Breast epithelium (tissue), 4 donors: ENCODE results near the gene ZNF84. TPM values are rescaled to one million over a fixed set of nuclear protein-coding genes. Genes with fewer than 3 reads are reported as not detected.

ENCODE experiments used
- DNase-seq, 2 donors: peaks; one replicate each; pipeline ENCODE4 v3.0.0-alpha.2; 2019; ENCODE audit warnings: low spot score in 2 of 2
- H3K27ac ChIP-seq, 2 donors: fragments of 200-600 bp; sonication (generic) in 1 of 2; one replicate each; pipeline ENCODE4 v1.5.1; 2016 to 2019; ENCODE audit warnings: mild to moderate bottlenecking in 1 of 2
- H3K27me3 ChIP-seq, 2 donors: fragments of 200-600 bp; sonication (generic) in 1 of 2; one replicate each; pipeline versions ENCODE4 v1.5.1 to v1.6.0; 2017 to 2019; ENCODE audit warnings: control low read depth in 1 of 2, mild to moderate bottlenecking in 1 of 2
- H3K36me3 ChIP-seq: fragments of 200-600 bp; one replicate; pipeline ENCODE4 v1.5.1; 2019
- H3K4me1 ChIP-seq, 2 donors: fragments of 200-600 bp; sonication (generic); one replicate each; pipeline ENCODE4 v1.5.1; 2016 to 2019; ENCODE audit warnings: control low read depth in 1 of 2
- H3K4me3 ChIP-seq, 3 donors: fragments of 200-600 bp; sonication (generic); 1 replicate in 2 of 3; 2 replicates in 1 of 3; pipeline ENCODE4 v1.5.1; 2016 to 2019; ENCODE audit warnings: mild to moderate bottlenecking in 3 of 3, moderate library complexity in 2 of 3
- H3K9me3 ChIP-seq, 2 donors: fragments of 200-600 bp; sonication (generic) in 1 of 2; one replicate each; pipeline ENCODE4 v1.5.1; 2016 to 2019; ENCODE audit warnings: control low read depth in 1 of 2
- CTCF ChIP-seq, 3 donors: fragments of 450-650 bp; IDR thresholded peaks; one replicate each; pipeline ENCODE4 v1.5.1; 2016 to 2017; ENCODE audit warnings: antibody characterized with exemption in 3 of 3, mild to moderate bottlenecking in 3 of 3, moderate library complexity in 3 of 3
- POLR2A ChIP-seq: fragments of 450-650 bp; IDR thresholded peaks from one replicate; pipeline ENCODE4 v1.6.1; 2016; ENCODE audit warnings: antibody characterized with exemption, mild to moderate bottlenecking, moderate library complexity
- POLR2AphosphoS5 ChIP-seq, 3 donors: sonication (generic); formaldehyde crosslinking; IDR thresholded peaks; one replicate each; pipeline ENCODE4 v1.6.1; 2017; ENCODE audit warnings: antibody characterized with exemption in 3 of 3
- intact Hi-C: fragments of 100-400 bp; cut with DNase I; formaldehyde crosslinking; loops from one replicate; pipeline ENCODE4 v1.15.1; 2023; ENCODE audit warnings: low total_unique reads
- total RNA-seq, 3 donors: library from RNA; depleted of rRNA; stranded (reverse); fragments of >200 nt; gene quantifications; one replicate each; pipeline ENCODE4 v1.1.0, GENCODE V29; 2016

Gene ZNF84
- total RNA-seq, 3 donors from 2014 or later = 25.0 to 61.0 (median 29.2) TPM

GRCh38 chr12:133061954-133062353, 24.6 kb downstream of the ZNF84 start:
- intact Hi-C loops = no loop called here
- peaks cover 11% of the 10 kb centered on the region for H3K36me3 ChIP-seq
- H3K4me3 ChIP-seq = no peak overlapping the region
- no peak for DNase-seq
- peaks cover 97 to 99% of the 10 kb centered on the region in 2 donors for H3K9me3 ChIP-seq
- H3K27ac ChIP-seq = no peak overlapping the region
- no peaks in the 10 kb centered on the region for H3K4me1 ChIP-seq
- no peaks in the 10 kb centered on the region for H3K27me3 ChIP-seq
- TF ChIP-seq POLR2A (no peak), CTCF (IDR thresholded peaks at IDR 0.05) (no peak), POLR2AphosphoS5 (IDR thresholded peaks at IDR 0.05) (no peak)

GRCh38 chr12:133063556-133063955, 26.2 kb downstream of the ZNF84 start:
- Histone ChIP-seq H3K4me3 (peak overlapping the region in 1 of 3 donors; percentile 21), H3K27ac (no peak overlapping the region), H3K4me1 (no peaks in the 10 kb centered on the region), H3K27me3 (no peaks in the 10 kb centered on the region), H3K36me3 (no peaks in the 10 kb centered on the region), H3K9me3 (peaks cover 97 to 99% of the 10 kb centered on the region in 2 donors)
- no peak for DNase-seq
- TF ChIP-seq POLR2A = no peak
- TF ChIP-seq POLR2AphosphoS5 (IDR thresholded peaks at IDR 0.05) = no peak
- TF ChIP-seq CTCF (IDR thresholded peaks at IDR 0.05) = no peak
- intact Hi-C loops = no loop called here

GRCh38 chr12:133073836-133074235, 36.5 kb downstream of the ZNF84 start:
- no peak for DNase-seq
- H3K4me3 ChIP-seq = no peak overlapping the region
- no peaks in the 10 kb centered on the region for H3K36me3 ChIP-seq
- H3K9me3 ChIP-seq = peaks cover 83 to 99% of the 10 kb centered on the region in 2 donors
- no peaks in the 10 kb centered on the region for H3K4me1 ChIP-seq
- intact Hi-C loops = no loop called here
- TF ChIP-seq CTCF (IDR thresholded peaks at IDR 0.05) = no peak
- no peak for TF ChIP-seq POLR2AphosphoS5 (IDR thresholded peaks at IDR 0.05)
- no peak for TF ChIP-seq POLR2A
- H3K27me3 ChIP-seq = no peaks in the 10 kb centered on the region
- no peak overlapping the region for H3K27ac ChIP-seq

GRCh38 chr12:133080026-133080367, 42.7 kb downstream of the ZNF84 start:
- H3K27me3 ChIP-seq = no peaks in the 10 kb centered on the region
- H3K4me1 ChIP-seq = no peaks in the 10 kb centered on the region
- intact Hi-C loops = no loop called here
- peak; percentile 97 to 99 for DNase-seq
- H3K4me3 ChIP-seq = peak overlapping the region; percentile 78 to 92 (median 79)
- TF ChIP-seq POLR2AphosphoS5 (IDR thresholded peaks at IDR 0.05) = peak in 1 of 3 donors; percentile 79
- no peak for TF ChIP-seq CTCF (IDR thresholded peaks at IDR 0.05)
- peaks cover 7% of the 10 kb centered on the region for H3K36me3 ChIP-seq
- peaks cover 67 to 83% of the 10 kb centered on the region in 2 donors for H3K9me3 ChIP-seq
- peak overlapping the region; percentile 99 to 100 for H3K27ac ChIP-seq

- no peaks in the 10 kb centered on the region for H3K4me1 ChIP-seq
- intact Hi-C loops = no loop called here
- peak; percentile 94 to 95 for DNase-seq
- peaks cover 13% of the 10 kb centered on the region for H3K36me3 ChIP-seq
- no peaks in the 10 kb centered on the region for H3K27me3 ChIP-seq
- H3K9me3 ChIP-seq = peaks cover 67 to 83% of the 10 kb centered on the region in 2 donors
- peak within 1 kb of the TSS; percentile 99 to 100 for H3K27ac ChIP-seq
- peak; percentile 19 for TF ChIP-seq POLR2A
- TF ChIP-seq CTCF (IDR thresholded peaks at IDR 0.05) = peak in 2 of 3 donors; percentile 51 to 65
- TF ChIP-seq POLR2AphosphoS5 (IDR thresholded peaks at IDR 0.05) = peak; percentile 79 to 83 (median 82)
- H3K4me3 ChIP-seq = peak within 1 kb of the TSS; percentile 78 to 92 (median 79)
These were observed 43.3 kb downstream of the ZNF84 start, which contains the start of gene ZNF140 for GRCh38 chr12:133080368-133081158. Gene ZNF140, plus strand, starts transcription at chr12:133080923. Its CDS starts 398 bp downstream, at chr12:133081321.
